SK-N-SH (cell line): ENCODE measurements around the gene MAP3K5. TPM values are rescaled to one million over a fixed set of nuclear protein-coding genes. Genes with fewer than 3 reads are reported as not detected.

Experiments used
- CTCF ChIA-PET: fragments of 300-600, 350-600 bp; formaldehyde crosslinking; extraction: SDS; loops from one replicate; lab custom pipeline; 2021; lab: Yijun Ruan, JAX
- POLR2A ChIA-PET: fragments of 350-600 bp; sonication (Branson Sonifier 250); formaldehyde crosslinking; extraction: SDS; loops from one replicate; lab custom pipeline; 2020; ENCODE audit warnings: antibody characterized with exemption, inconsistent platforms; lab: Yijun Ruan, JAX
- DNase-seq: peaks from one replicate; pipeline ENCODE4 v3.0.0; 2012
- H2AFZ ChIP-seq: fragments of 200-600 bp; sonication (generic); 2 replicates; pipeline ENCODE4 v1.8.1; 2016; ENCODE audit warnings: antibody characterized with exemption, mild to moderate bottlenecking, low read depth
- H3F3A ChIP-seq: fragments of 200-600 bp; sonication (generic); replicated peaks from 2 replicates; pipeline ENCODE3; 2016; ENCODE audit warnings: antibody characterized with exemption, mild to moderate bottlenecking; ENCODE audit not compliant: insufficient read depth
- H3K27ac ChIP-seq, 2 experiments: fragments of 200-500 bp in 1 of 2; fragments of 200-600 bp in 1 of 2; sonication (Bioruptor generic) in 1 of 2; sonication (generic), shearing (Covaris generic) in 1 of 2; 2 replicates each; pipeline versions ENCODE4 v1.5.1 to v1.6.1; 2014 to 2016; ENCODE audit warnings: low read depth in 2 of 2, inconsistent platforms in 1 of 2, low read length in 1 of 2, mild to moderate bottlenecking in 1 of 2, mixed read lengths in 1 of 2
- H3K27me3 ChIP-seq: fragments of 200-600 bp; sonication (generic), shearing (Covaris generic); 2 replicates; pipeline ENCODE4 v1.6.1; 2016; ENCODE audit warnings: mixed run types; ENCODE audit not compliant: insufficient read depth
- H3K36me3 ChIP-seq, 2 experiments: fragments of 200-500 bp in 1 of 2; fragments of 200-600 bp in 1 of 2; sonication (Bioruptor generic) in 1 of 2; sonication (generic) in 1 of 2; replicated peaks in 1 of 2; 2 replicates each; pipeline versions ENCODE3 to v1.5.1; 2014 to 2016; ENCODE audit warnings: low read length in 1 of 2, mild to moderate bottlenecking in 1 of 2; ENCODE audit not compliant: insufficient read depth in 2 of 2, control insufficient read depth in 1 of 2
- H3K4me1 ChIP-seq, 2 experiments: fragments of 200-500 bp in 1 of 2; fragments of 200-600 bp in 1 of 2; sonication (Bioruptor generic) in 1 of 2; sonication (generic), shearing (Covaris generic) in 1 of 2; 2 replicates each; pipeline versions ENCODE4 v1.5.1 to v1.6.1; 2014 to 2016; ENCODE audit warnings: low read depth in 1 of 2, low read length in 1 of 2, mixed run types in 1 of 2; ENCODE audit not compliant: insufficient read depth in 2 of 2, control insufficient read depth in 1 of 2
- H3K4me2 ChIP-seq: fragments of 200-600 bp; sonication (generic), shearing (Covaris generic); 2 replicates; pipeline ENCODE4 v1.6.1; 2017; ENCODE audit warnings: mixed run types
- H3K4me3 ChIP-seq, 2 experiments: fragments of 200-500 bp in 1 of 2; fragments of 200-600 bp in 1 of 2; sonication (Bioruptor generic) in 1 of 2; sonication (generic), shearing (Covaris generic) in 1 of 2; 2 replicates each; pipeline versions ENCODE4 v1.5.1 to v1.8.1; 2014 to 2016; ENCODE audit warnings: low read depth in 2 of 2, inconsistent platforms in 1 of 2, low read length in 1 of 2, mild to moderate bottlenecking in 1 of 2, mixed read lengths in 1 of 2, moderate library complexity in 1 of 2
- H3K79me2 ChIP-seq: fragments of 200-600 bp; sonication (generic); 2 replicates; pipeline ENCODE4 v1.8.1; 2017; ENCODE audit warnings: mild to moderate bottlenecking; ENCODE audit not compliant: insufficient read depth
- H3K9ac ChIP-seq: fragments of 200-600 bp; sonication (generic); 2 replicates; pipeline ENCODE4 v1.6.1; 2017; ENCODE audit warnings: mixed run types
- H3K9me2 ChIP-seq: fragments of 200-600 bp; sonication (generic); 2 replicates; pipeline ENCODE4 v1.6.1; 2017; ENCODE audit warnings: mixed run types
- H3K9me3 ChIP-seq: fragments of 200-600 bp; sonication (generic); 2 replicates; pipeline ENCODE4 v1.6.1; 2017; ENCODE audit warnings: mixed run types, mild to moderate bottlenecking, moderate library complexity
- H4K20me1 ChIP-seq: fragments of 200-600 bp; sonication (generic); 2 replicates; pipeline ENCODE4 v1.6.1; 2017; ENCODE audit warnings: mild to moderate bottlenecking, mixed run types; ENCODE audit not compliant: insufficient read depth
- CHD2 ChIP-seq: fragments of 150-350 bp; IDR thresholded peaks from 2 replicates; pipeline ENCODE4 v1.6.1; 2018; ENCODE audit warnings: low read length; ENCODE audit not compliant: partially characterized antibody
- CTCF ChIP-seq: fragments of 200-600 bp; sonication (generic); IDR thresholded peaks from 2 replicates; pipeline ENCODE4 v1.6.1; 2017; ENCODE audit warnings: antibody characterized with exemption, mild to moderate bottlenecking, moderate library complexity
- EZH2phosphoT487 ChIP-seq: fragments of 200-600 bp; sonication (generic); IDR thresholded peaks from 2 replicates; pipeline ENCODE4 v1.6.1; 2017; ENCODE audit warnings: low read depth, mixed run types, mild to moderate bottlenecking, antibody characterized with exemption, moderate library complexity, borderline replicate concordance
- FOXJ3 ChIP-seq: sonication (generic); formaldehyde crosslinking; IDR thresholded peaks from 2 replicates; pipeline ENCODE4 v1.5.1; 2020; ENCODE audit warnings: mild to moderate bottlenecking, missing genetic modification reagents
- FOXM1 ChIP-seq: IDR thresholded peaks from 2 replicates; pipeline ENCODE4 v1.4.0; 2012; ENCODE audit warnings: low read depth, mild to moderate bottlenecking
- JUND ChIP-seq: IDR thresholded peaks from 2 replicates; pipeline ENCODE4 v1.4.0; 2012
- MAX ChIP-seq: IDR thresholded peaks from 2 replicates; pipeline ENCODE4 v1.4.0; 2012; ENCODE audit warnings: low read depth
- MEF2A ChIP-seq: IDR thresholded peaks from 2 replicates; pipeline ENCODE4 v1.4.0; 2012; ENCODE audit warnings: low read depth, borderline replicate concordance
- MXI1 ChIP-seq: IDR thresholded peaks from 2 replicates; pipeline ENCODE4 v1.6.1; 2012; ENCODE audit warnings: mild to moderate bottlenecking, low read depth, low read length, improper control_type of control experiment
- PBX3 ChIP-seq: IDR thresholded peaks from 2 replicates; pipeline ENCODE4; 2012
- POLR2AphosphoS5 ChIP-seq: IDR thresholded peaks from 2 replicates; pipeline ENCODE4 v1.6.1; 2012; ENCODE audit warnings: low read depth, low read length
- RAD21 ChIP-seq: IDR thresholded peaks from 2 replicates; pipeline ENCODE4 v1.6.1; 2012; ENCODE audit warnings: mild to moderate bottlenecking, low read length
- SIN3A ChIP-seq: IDR thresholded peaks from 2 replicates; pipeline ENCODE4 v1.6.1; 2012; ENCODE audit warnings: low read depth, mild to moderate bottlenecking, low read length, moderate library complexity, borderline replicate concordance
- TAF1 ChIP-seq: IDR thresholded peaks from 2 replicates; pipeline ENCODE4 v1.6.1; 2012; ENCODE audit warnings: low read depth, mild to moderate bottlenecking, low read length, moderate library complexity, borderline replicate concordance
- TEAD4 ChIP-seq: IDR thresholded peaks from 2 replicates; pipeline ENCODE4 v1.4.0; 2012; ENCODE audit warnings: mild to moderate bottlenecking, borderline replicate concordance; ENCODE audit not compliant: insufficient read depth
- YY1 ChIP-seq: IDR thresholded peaks from 2 replicates; pipeline ENCODE4 v1.4.0; 2012; ENCODE audit warnings: low read depth, mild to moderate bottlenecking
- WGBS: methylation state at CpG from one replicate; pipeline ENCODE4 v1.1.6; 2017; ENCODE audit warnings: low lambda C conversion rate; 5-methylcytosine and 5-hydroxymethylcytosine counted together
- polyA plus RNA-seq, 3 experiments: library from polyadenylated mRNA; depleted of rRNA; stranded (reverse); fragments of >200 nt; gene quantifications; 2 replicates each; pipeline ENCODE4 v1.2.3, GENCODE V29; 2012
- TF ChIP-seq, protein P1 (sequence below): IDR thresholded peaks from 2 replicates; pipeline ENCODE4 v1.4.0; 2012; ENCODE audit warnings: low read depth, borderline replicate concordance
- TF ChIP-seq, protein P2 (sequence below): IDR thresholded peaks from 2 replicates; pipeline ENCODE4 v1.4.0; 2012; ENCODE audit warnings: low read depth, borderline replicate concordance
- TF ChIP-seq, protein P3 (sequence below): IDR thresholded peaks from 2 replicates; pipeline ENCODE4 v1.6.1; 2012; ENCODE audit warnings: mild to moderate bottlenecking, low read depth, low read length, moderate library complexity

The MAP3K5 gene
- polyA plus RNA-seq, 1 of the 3 experiments (the other 2 are of a cell fraction) = 1.4 TPM

DNA sequence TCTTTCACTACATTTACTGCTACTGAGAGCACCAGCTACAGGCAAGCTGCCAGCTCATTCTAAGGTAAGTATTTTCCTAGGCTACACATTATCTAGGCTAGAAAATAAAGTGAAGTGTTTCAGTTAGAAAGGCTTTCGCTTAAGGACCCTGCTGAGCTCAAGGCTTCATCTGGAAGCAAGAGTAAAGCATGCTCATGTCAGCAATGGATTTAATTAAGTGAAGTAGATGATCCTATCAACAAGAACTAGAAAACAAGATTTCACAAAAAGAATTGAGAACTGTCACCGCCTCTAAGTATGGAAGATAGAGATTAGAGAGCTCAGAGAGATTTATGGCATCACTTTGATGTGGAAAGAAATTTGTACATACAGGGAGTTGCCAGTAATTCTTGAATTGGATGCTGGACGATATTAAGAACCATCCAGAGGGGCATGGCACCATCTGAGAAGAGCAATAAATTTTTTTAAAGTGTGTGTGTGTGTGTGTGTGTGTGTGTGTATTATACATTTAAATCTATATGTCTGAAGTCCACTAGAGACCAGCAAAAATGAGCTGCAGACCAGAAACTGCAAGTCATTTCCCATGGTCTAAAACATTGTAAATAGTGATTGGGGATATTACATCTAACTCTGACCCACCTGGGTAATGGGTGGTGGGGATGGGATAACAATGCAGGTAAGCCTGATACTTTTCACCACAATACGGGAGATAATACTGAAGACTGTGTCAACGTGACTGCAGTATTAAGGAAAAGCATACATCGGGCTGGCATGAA is 136.8 kb downstream of the MAP3K5 start:
- Histone ChIP-seq H2AFZ (no peak overlapping the region), H3F3A (peaks cover 3% of the 10 kb centered on the region), H3K27me3 (no peaks in the 10 kb centered on the region), H3K79me2 (no peaks in the 10 kb centered on the region), H3K9me2 (no peaks in the 10 kb centered on the region), H3K27ac (no peak overlapping the region), H3K4me1 (no peaks in the 10 kb centered on the region), H3K9ac (no peak overlapping the region), H3K9me3 (no peaks in the 10 kb centered on the region), H4K20me1 (no peaks in the 10 kb centered on the region), H3K36me3 (peaks cover 0 to 3% of the 10 kb centered on the region in 2 experiments), H3K4me2 (no peak overlapping the region), H3K4me3 (no peak overlapping the region)
- no peak for DNase-seq
- TF ChIP-seq, protein P1, sequence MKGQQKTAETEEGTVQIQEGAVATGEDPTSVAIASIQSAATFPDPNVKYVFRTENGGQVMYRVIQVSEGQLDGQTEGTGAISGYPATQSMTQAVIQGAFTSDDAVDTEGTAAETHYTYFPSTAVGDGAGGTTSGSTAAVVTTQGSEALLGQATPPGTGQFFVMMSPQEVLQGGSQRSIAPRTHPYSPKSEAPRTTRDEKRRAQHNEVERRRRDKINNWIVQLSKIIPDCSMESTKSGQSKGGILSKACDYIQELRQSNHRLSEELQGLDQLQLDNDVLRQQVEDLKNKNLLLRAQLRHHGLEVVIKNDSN = no peak
- TF ChIP-seq CTCF (no peak), RAD21 (no peak), POLR2AphosphoS5 (no peak), FOXM1 (no peak), MEF2A (no peak), EZH2phosphoT487 (no peak), TEAD4 (no peak), MXI1 (no peak), TAF1 (no peak), MAX (no peak), PBX3 (no peak), FOXJ3 (CRISPR knock-in tag) (no peak), CHD2 (no peak), SIN3A (no peak), JUND (no peak), YY1 (no peak)
- TF ChIP-seq, protein P2, sequence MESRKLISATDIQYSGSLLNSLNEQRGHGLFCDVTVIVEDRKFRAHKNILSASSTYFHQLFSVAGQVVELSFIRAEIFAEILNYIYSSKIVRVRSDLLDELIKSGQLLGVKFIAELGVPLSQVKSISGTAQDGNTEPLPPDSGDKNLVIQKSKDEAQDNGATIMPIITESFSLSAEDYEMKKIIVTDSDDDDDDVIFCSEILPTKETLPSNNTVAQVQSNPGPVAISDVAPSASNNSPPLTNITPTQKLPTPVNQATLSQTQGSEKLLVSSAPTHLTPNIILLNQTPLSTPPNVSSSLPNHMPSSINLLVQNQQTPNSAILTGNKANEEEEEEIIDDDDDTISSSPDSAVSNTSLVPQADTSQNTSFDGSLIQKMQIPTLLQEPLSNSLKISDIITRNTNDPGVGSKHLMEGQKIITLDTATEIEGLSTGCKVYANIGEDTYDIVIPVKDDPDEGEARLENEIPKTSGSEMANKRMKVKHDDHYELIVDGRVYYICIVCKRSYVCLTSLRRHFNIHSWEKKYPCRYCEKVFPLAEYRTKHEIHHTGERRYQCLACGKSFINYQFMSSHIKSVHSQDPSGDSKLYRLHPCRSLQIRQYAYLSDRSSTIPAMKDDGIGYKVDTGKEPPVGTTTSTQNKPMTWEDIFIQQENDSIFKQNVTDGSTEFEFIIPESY = no peak
- TF ChIP-seq, protein P3, sequence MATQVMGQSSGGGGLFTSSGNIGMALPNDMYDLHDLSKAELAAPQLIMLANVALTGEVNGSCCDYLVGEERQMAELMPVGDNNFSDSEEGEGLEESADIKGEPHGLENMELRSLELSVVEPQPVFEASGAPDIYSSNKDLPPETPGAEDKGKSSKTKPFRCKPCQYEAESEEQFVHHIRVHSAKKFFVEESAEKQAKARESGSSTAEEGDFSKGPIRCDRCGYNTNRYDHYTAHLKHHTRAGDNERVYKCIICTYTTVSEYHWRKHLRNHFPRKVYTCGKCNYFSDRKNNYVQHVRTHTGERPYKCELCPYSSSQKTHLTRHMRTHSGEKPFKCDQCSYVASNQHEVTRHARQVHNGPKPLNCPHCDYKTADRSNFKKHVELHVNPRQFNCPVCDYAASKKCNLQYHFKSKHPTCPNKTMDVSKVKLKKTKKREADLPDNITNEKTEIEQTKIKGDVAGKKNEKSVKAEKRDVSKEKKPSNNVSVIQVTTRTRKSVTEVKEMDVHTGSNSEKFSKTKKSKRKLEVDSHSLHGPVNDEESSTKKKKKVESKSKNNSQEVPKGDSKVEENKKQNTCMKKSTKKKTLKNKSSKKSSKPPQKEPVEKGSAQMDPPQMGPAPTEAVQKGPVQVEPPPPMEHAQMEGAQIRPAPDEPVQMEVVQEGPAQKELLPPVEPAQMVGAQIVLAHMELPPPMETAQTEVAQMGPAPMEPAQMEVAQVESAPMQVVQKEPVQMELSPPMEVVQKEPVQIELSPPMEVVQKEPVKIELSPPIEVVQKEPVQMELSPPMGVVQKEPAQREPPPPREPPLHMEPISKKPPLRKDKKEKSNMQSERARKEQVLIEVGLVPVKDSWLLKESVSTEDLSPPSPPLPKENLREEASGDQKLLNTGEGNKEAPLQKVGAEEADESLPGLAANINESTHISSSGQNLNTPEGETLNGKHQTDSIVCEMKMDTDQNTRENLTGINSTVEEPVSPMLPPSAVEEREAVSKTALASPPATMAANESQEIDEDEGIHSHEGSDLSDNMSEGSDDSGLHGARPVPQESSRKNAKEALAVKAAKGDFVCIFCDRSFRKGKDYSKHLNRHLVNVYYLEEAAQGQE = no peak
- ChIA-PET CTCF (interaction anchor here (1.1 to 2.3 kb wide), 3 partner anchors 11 to 760 kb away, joined by 4 to 20 read pairs (median 12); partner anchors contain the start of gene MAP3K5), POLR2A (interaction anchor here (1.2 kb wide), 1 partner anchor 137 kb away, joined by 4 read pairs; the partner anchor contains the start of gene MAP3K5)
- WGBS = 89% methylated on average over 6 of the region's 6 CpGs
